PC-3 (cell line): Measurements from ENCODE around the gene MAFF. TPM values are rescaled to one million over a fixed set of nuclear protein-coding genes. Genes with fewer than 3 reads are reported as not detected.

Experiments used
- ATAC-seq: fragments of 200-7000 bp; cut with Tn5 transposase; 2 replicates; pipeline ENCODE4 v1.9.1; 2020; ENCODE audit warnings: mild to moderate bottlenecking, moderate library complexity
- BruUV-seq: library from RNA; stranded (reverse); fragments of 400-500 nt; replicated peaks from 2 replicates; lab custom pipeline; 2021; lab: Mats Ljungman, UMichigan
- CTCF ChIA-PET: fragments of 300-600 bp; sonication (Branson Sonifier 250); formaldehyde crosslinking; loops from one replicate; lab custom pipeline; 2022; ENCODE audit warnings: antibody characterized with exemption; lab: Charles Lee
- POLR2A ChIA-PET: fragments of 300-600 bp; sonication (Branson Sonifier 250); formaldehyde crosslinking; loops from one replicate; lab custom pipeline; 2022; ENCODE audit warnings: antibody characterized with exemption; ENCODE audit not compliant: unreplicated experiment; lab: Charles Lee
- DNase-seq: peaks from one replicate; pipeline ENCODE4 v3.0.0-alpha.2; 2015
- H2AFZ ChIP-seq: fragments of 300-600 bp; sonication (generic); 2 replicates; pipeline ENCODE4 v1.6.0; 2016; ENCODE audit warnings: antibody characterized with exemption, low read length
- H3F3A ChIP-seq: fragments of 300-600 bp; sonication (generic); one replicate; pipeline ENCODE4 v1.6.0; 2017; ENCODE audit warnings: antibody characterized with exemption, low read length, control low read depth, mild to moderate bottlenecking; ENCODE audit not compliant: unreplicated experiment
- H3K27ac ChIP-seq: fragments of 300-600 bp; sonication (generic); 2 replicates; pipeline ENCODE4 v1.5.1; 2016; ENCODE audit warnings: mild to moderate bottlenecking, low read length
- H3K27me3 ChIP-seq: fragments of 300-600 bp; sonication (generic); 2 replicates; pipeline ENCODE4 v1.6.1; 2016; ENCODE audit warnings: low read length, mixed read lengths
- H3K36me3 ChIP-seq: fragments of 300-600 bp; sonication (generic); 2 replicates; pipeline ENCODE4 v1.6.1; 2016; ENCODE audit warnings: low read depth, mixed run types, low read length, mixed read lengths
- H3K4me1 ChIP-seq: fragments of 300-600 bp; sonication (generic); 2 replicates; pipeline ENCODE4 v1.5.1; 2016; ENCODE audit warnings: low read length; ENCODE audit not compliant: insufficient read depth
- H3K4me2 ChIP-seq: fragments of 300-600 bp; sonication (generic); 2 replicates; pipeline ENCODE4 v1.6.0; 2016; ENCODE audit warnings: low read length
- H3K4me3 ChIP-seq: fragments of 300-600 bp; sonication (generic); 2 replicates; pipeline ENCODE4 v1.5.1; 2016; ENCODE audit warnings: mild to moderate bottlenecking, low read length, mixed read lengths
- H3K79me2 ChIP-seq: fragments of 300-600 bp; sonication (generic); 2 replicates; pipeline ENCODE4 v1.6.1; 2017; ENCODE audit warnings: low read length, mixed read lengths
- H3K9ac ChIP-seq: fragments of 300-600 bp; sonication (generic); 2 replicates; pipeline ENCODE4 v1.6.0; 2016; ENCODE audit warnings: mild to moderate bottlenecking, low read length
- H3K9me2 ChIP-seq: fragments of 300-600 bp; sonication (generic); replicated peaks from 2 replicates; pipeline ENCODE4 v1.6.1; 2016; ENCODE audit warnings: mixed run types, low read length, mixed read lengths
- H3K9me3 ChIP-seq: fragments of 300-600 bp; sonication (generic); 2 replicates; pipeline ENCODE4 v1.6.1; 2016; ENCODE audit warnings: low read length, mixed read lengths
- H4K20me1 ChIP-seq: fragments of 300-600 bp; sonication (generic); 2 replicates; pipeline ENCODE4 v1.6.1; 2016; ENCODE audit warnings: low read length, mixed read lengths
- EZH2 ChIP-seq: fragments of 300-600 bp; sonication (generic); IDR thresholded peaks from one replicate; pipeline ENCODE4 v1.6.1; 2017; ENCODE audit warnings: antibody characterized with exemption, mild to moderate bottlenecking, low read length; ENCODE audit not compliant: unreplicated experiment
- EZH2phosphoT487 ChIP-seq: fragments of 300-600 bp; sonication (generic); IDR thresholded peaks from 2 replicates; pipeline ENCODE4 v1.6.1; 2018; ENCODE audit warnings: mild to moderate bottlenecking, antibody characterized with exemption, low read length, borderline replicate concordance
- intact Hi-C: fragments of 100-400 bp; cut with micrococcal nuclease; formaldehyde crosslinking; loops from 2 replicates; pipeline ENCODE4 v1.9.0; 2023
- total RNA-seq: library from RNA; depleted of rRNA; stranded (reverse); fragments of >200 nt; gene quantifications from 2 replicates; pipeline ENCODE4 v1.2.3, GENCODE V29; 2014
- TF ChIP-seq, protein P1 (sequence below): fragments of 300-600 bp; sonication (generic); conservative IDR thresholded peaks from 2 replicates; pipeline ENCODE4 v1.5.1; 2017; ENCODE audit warnings: antibody characterized with exemption, low read depth, mild to moderate bottlenecking, low read length

The MAFF gene
- total RNA-seq, 1 experiment from 2014 or later = 72.6 TPM

DNA sequence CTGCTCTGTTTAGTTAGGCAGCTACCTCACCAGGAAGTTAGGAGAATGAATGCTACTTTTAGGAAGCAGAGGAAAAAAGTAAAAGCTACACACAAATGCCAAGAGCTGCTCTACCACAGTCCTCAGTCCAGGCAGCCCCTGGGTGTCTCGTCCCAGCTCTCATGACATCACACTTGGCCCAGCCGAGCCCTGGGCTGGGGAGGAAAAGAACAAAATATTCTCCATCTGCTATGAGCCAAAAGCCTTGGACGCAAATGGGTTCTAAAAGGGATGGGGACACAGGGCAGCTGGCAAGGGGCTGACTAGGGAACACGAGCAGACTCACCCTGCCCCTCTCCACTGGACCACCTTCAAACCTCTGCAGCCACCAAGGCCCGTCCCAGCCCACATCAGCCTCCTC is 44.9 kb downstream of the MAFF start:
- Histone ChIP-seq H3K27me3 (no peaks in the 10 kb centered on the region), H3K27ac (no peak overlapping the region), H2AFZ (no peak overlapping the region), H3K79me2 (peaks cover 34% of the 10 kb centered on the region), H3F3A (no peaks in the 10 kb centered on the region), H4K20me1 (no peaks in the 10 kb centered on the region), H3K9me2 (no peaks in the 10 kb centered on the region), H3K4me3 (no peak overlapping the region), H3K9me3 (no peaks in the 10 kb centered on the region), H3K4me1 (no peaks in the 10 kb centered on the region), H3K36me3 (no peaks in the 10 kb centered on the region), H3K9ac (no peak overlapping the region), H3K4me2 (no peak overlapping the region)
- no TSS peak for BruUV-seq
- ATAC-seq (no peak), DNase-seq (no peak)
- TF ChIP-seq EZH2phosphoT487 = no peak
- no peak for TF ChIP-seq EZH2
- TF ChIP-seq, protein P1, sequence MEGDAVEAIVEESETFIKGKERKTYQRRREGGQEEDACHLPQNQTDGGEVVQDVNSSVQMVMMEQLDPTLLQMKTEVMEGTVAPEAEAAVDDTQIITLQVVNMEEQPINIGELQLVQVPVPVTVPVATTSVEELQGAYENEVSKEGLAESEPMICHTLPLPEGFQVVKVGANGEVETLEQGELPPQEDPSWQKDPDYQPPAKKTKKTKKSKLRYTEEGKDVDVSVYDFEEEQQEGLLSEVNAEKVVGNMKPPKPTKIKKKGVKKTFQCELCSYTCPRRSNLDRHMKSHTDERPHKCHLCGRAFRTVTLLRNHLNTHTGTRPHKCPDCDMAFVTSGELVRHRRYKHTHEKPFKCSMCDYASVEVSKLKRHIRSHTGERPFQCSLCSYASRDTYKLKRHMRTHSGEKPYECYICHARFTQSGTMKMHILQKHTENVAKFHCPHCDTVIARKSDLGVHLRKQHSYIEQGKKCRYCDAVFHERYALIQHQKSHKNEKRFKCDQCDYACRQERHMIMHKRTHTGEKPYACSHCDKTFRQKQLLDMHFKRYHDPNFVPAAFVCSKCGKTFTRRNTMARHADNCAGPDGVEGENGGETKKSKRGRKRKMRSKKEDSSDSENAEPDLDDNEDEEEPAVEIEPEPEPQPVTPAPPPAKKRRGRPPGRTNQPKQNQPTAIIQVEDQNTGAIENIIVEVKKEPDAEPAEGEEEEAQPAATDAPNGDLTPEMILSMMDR = no peak
- ChIA-PET CTCF (no interaction called here), POLR2A (no interaction called here)
- intact Hi-C loops = no loop called here

DNA sequence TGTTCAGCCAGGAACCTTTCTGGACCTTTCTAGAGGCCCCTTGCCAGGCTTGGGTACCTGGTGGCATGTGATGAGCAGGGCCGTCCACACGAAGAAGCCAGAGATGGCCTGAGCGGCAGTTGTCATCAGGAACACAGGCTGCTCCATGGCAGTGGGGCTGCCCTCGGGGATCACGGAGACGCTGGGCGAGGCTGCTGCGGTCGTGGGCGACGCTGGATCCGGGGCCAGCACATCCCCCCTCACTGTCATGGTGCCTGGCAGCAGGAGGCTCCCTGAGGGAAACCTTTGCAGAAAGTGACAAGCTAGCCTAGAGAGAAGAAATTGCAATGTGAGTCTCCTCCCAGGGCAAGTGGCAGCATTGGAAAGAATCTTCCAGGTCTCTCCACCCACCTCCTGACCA is 45.9 kb downstream of the MAFF start:
- H3K36me3 ChIP-seq = no peaks in the 10 kb centered on the region
- no peak overlapping the region for H3K9ac ChIP-seq
- DNase-seq (no peak), ATAC-seq (no peak)
- no peak overlapping the region for H3K4me2 ChIP-seq
- peaks cover 42% of the 10 kb centered on the region for H3K79me2 ChIP-seq
- BruUV-seq = no TSS peak
- intact Hi-C loops = no loop called here
- no peaks in the 10 kb centered on the region for H3K9me3 ChIP-seq
- ChIA-PET CTCF (no interaction called here), POLR2A (no interaction called here)
- H3K4me3 ChIP-seq = no peak overlapping the region
- no peak overlapping the region for H2AFZ ChIP-seq
- H3K4me1 ChIP-seq = no peaks in the 10 kb centered on the region
- H3K27ac ChIP-seq = no peak overlapping the region
- TF ChIP-seq EZH2phosphoT487 (no peak), EZH2 (no peak)
- TF ChIP-seq, protein P1 = no peak
- H4K20me1 ChIP-seq = no peaks in the 10 kb centered on the region
- no peaks in the 10 kb centered on the region for H3K27me3 ChIP-seq
- no peaks in the 10 kb centered on the region for H3K9me2 ChIP-seq
- no peaks in the 10 kb centered on the region for H3F3A ChIP-seq

DNA sequence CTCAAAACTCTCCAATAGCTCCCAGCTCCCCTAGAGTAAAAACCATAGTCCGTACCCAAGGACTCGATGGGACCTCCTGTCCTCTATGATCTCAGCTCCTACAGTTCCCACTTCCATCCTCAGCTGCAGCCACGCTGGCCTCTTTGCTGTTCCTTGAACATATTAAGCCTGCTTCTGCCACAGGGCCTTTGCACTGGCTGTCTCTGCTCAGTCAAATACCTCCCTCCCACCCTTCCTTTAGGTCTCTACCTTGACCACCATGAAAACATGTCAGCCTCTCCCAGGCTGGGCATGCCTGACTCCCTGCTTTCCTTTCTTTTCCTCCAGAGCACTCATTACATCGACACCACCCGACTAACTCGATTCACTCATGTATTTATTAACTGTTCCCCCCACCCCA is 46.5 kb downstream of the MAFF start:
- no peak overlapping the region for H2AFZ ChIP-seq
- no peaks in the 10 kb centered on the region for H3K27me3 ChIP-seq
- TF ChIP-seq EZH2 (no peak), EZH2phosphoT487 (no peak)
- TF ChIP-seq, protein P1 = no peak
- peaks cover 42% of the 10 kb centered on the region for H3K79me2 ChIP-seq
- H3K9me2 ChIP-seq = no peaks in the 10 kb centered on the region
- no peaks in the 10 kb centered on the region for H4K20me1 ChIP-seq
- no peak overlapping the region for H3K4me3 ChIP-seq
- no peaks in the 10 kb centered on the region for H3K9me3 ChIP-seq
- ChIA-PET CTCF (no interaction called here), POLR2A (no interaction called here)
- H3K4me2 ChIP-seq = no peak overlapping the region
- BruUV-seq = no TSS peak
- no peak overlapping the region for H3K9ac ChIP-seq
- ATAC-seq (no peak), DNase-seq (no peak)
- intact Hi-C loops = no loop called here
- no peaks in the 10 kb centered on the region for H3K4me1 ChIP-seq
- H3F3A ChIP-seq = no peaks in the 10 kb centered on the region
- no peak overlapping the region for H3K27ac ChIP-seq
- H3K36me3 ChIP-seq = no peaks in the 10 kb centered on the region
